OCI-LY7 (cell line): Measurements from ENCODE around the gene ZNF341. TPM values are rescaled to one million over a fixed set of nuclear protein-coding genes. Genes with fewer than 3 reads are reported as not detected.

Source experiments
- BruUV-seq: library from RNA; stranded (reverse); fragments of 400-500 nt; replicated peaks from 2 replicates; lab custom pipeline; 2021; lab: Mats Ljungman, UMichigan
- CTCF ChIA-PET: fragments of 300-600 bp; sonication (Branson Sonifier 250); formaldehyde crosslinking; loops from one replicate; lab custom pipeline; 2022; ENCODE audit warnings: antibody characterized with exemption; ENCODE audit not compliant: unreplicated experiment; lab: Charles Lee
- POLR2A ChIA-PET: fragments of 300-600 bp; sonication (Branson Sonifier 250); formaldehyde crosslinking; loops from one replicate; lab custom pipeline; 2022; ENCODE audit warnings: antibody characterized with exemption; lab: Charles Lee
- DNase-seq: peaks from one replicate; pipeline ENCODE4 v3.0.0-alpha.2; 2015; ENCODE audit warnings: low spot score
- H2AFZ ChIP-seq: fragments of 200-600 bp; sonication (generic), shearing (Covaris generic); 2 replicates; pipeline ENCODE4 v1.6.1; 2014; ENCODE audit warnings: mild to moderate bottlenecking, antibody characterized with exemption, low read length, moderate library complexity
- H3K27ac ChIP-seq: fragments of 200-600 bp; sonication (generic); 2 replicates; pipeline ENCODE4 v1.5.1; 2014; ENCODE audit warnings: mixed run types, low read depth, mild to moderate bottlenecking, moderate library complexity, low read length, inconsistent platforms; ENCODE audit not compliant: poor library complexity, severe bottlenecking
- H3K36me3 ChIP-seq: fragments of 200-600 bp; sonication (generic); 2 replicates; pipeline ENCODE4 v1.6.1; 2014; ENCODE audit warnings: mild to moderate bottlenecking, antibody characterized with exemption, low read length, moderate library complexity, mixed read lengths; ENCODE audit not compliant: insufficient read depth
- H3K4me1 ChIP-seq: fragments of 200-600 bp; sonication (generic); 2 replicates; pipeline ENCODE4 v1.5.1; 2014; ENCODE audit warnings: mild to moderate bottlenecking, low read length; ENCODE audit not compliant: insufficient read depth, poor library complexity, severe bottlenecking
- H3K4me2 ChIP-seq: fragments of 200-600 bp; sonication (generic); 2 replicates; pipeline ENCODE4 v1.6.1; 2014; ENCODE audit warnings: mild to moderate bottlenecking, low read length
- H3K4me3 ChIP-seq: fragments of 200-600 bp; sonication (generic); 2 replicates; pipeline ENCODE4 v1.5.1; 2014; ENCODE audit warnings: mild to moderate bottlenecking, low read depth, low read length; ENCODE audit not compliant: poor library complexity, severe bottlenecking
- H3K79me2 ChIP-seq: fragments of 200-600 bp; sonication (generic); 2 replicates; pipeline ENCODE4 v1.6.1; 2016; ENCODE audit warnings: low read depth, mild to moderate bottlenecking, low read length, moderate library complexity, mixed read lengths; ENCODE audit not compliant: insufficient read depth
- H3K9me2 ChIP-seq: fragments of 200-600 bp; sonication (generic); 2 replicates; pipeline ENCODE4 v1.6.1; 2016; ENCODE audit warnings: mild to moderate bottlenecking, low read length, mixed read lengths; ENCODE audit not compliant: insufficient read depth
- H3K9me3 ChIP-seq: fragments of 200-600 bp; sonication (generic); 2 replicates; pipeline ENCODE4 v1.6.1; 2014; ENCODE audit warnings: mild to moderate bottlenecking, mixed run types, low read length, mixed read lengths
- H4K20me1 ChIP-seq: fragments of 200-600 bp; sonication (generic); 2 replicates; pipeline ENCODE4 v1.6.1; 2014; ENCODE audit warnings: mild to moderate bottlenecking, antibody characterized with exemption, low read length, moderate library complexity, mixed read lengths; ENCODE audit not compliant: insufficient read depth
- CTCF ChIP-seq: fragments of 200-600 bp; sonication (generic); conservative IDR thresholded peaks from 2 replicates; pipeline ENCODE4 v1.5.1; 2014; ENCODE audit warnings: mild to moderate bottlenecking, antibody characterized with exemption, low read length, moderate library complexity, mixed read lengths
- EZH2phosphoT487 ChIP-seq: fragments of 200-600 bp; sonication (generic); IDR thresholded peaks from 2 replicates; pipeline ENCODE4 v1.6.1; 2018; ENCODE audit warnings: low read depth, borderline replicate concordance, mild to moderate bottlenecking, mixed run types, antibody characterized with exemption, low read length, moderate library complexity, mixed read lengths
- intact Hi-C: fragments of 100-400 bp; cut with micrococcal nuclease; formaldehyde crosslinking; loops from one replicate; pipeline ENCODE4 v1.10.0; 2022; ENCODE audit not compliant: unreplicated experiment
- total RNA-seq, 2 experiments: library from RNA; depleted of rRNA in 1 of 2; stranded (reverse); fragments of >200 nt in 1 of 2; shearing (Covaris generic) in 1 of 2; gene quantifications; 2 replicates each; pipeline ENCODE4 v1.2.3, GENCODE V29; 2014 to 2022

Gene ZNF341
- total RNA-seq, 2 experiments from 2014 or later: 3.2 to 7.7 TPM

- no peaks in the 10 kb centered on the region for H3K9me2 ChIP-seq
- DNase-seq: no peak
- intact Hi-C loops: no loop called here
- no peak overlapping the region for H3K27ac ChIP-seq
- no peaks in the 10 kb centered on the region for H3K79me2 ChIP-seq
- no TSS peak for BruUV-seq
- ChIA-PET CTCF (no interaction called here), POLR2A (interaction anchor here (0.5 to 1.4 kb wide), 2 partner anchors 9 to 43 kb away, joined by 3 to 6 read pairs; no protein-coding TSS in a partner anchor)
- no peaks in the 10 kb centered on the region for H4K20me1 ChIP-seq
- no peaks in the 10 kb centered on the region for H3K9me3 ChIP-seq
- no peak overlapping the region for H3K4me2 ChIP-seq
- peaks cover 17% of the 10 kb centered on the region for H3K4me1 ChIP-seq
- no peak overlapping the region for H2AFZ ChIP-seq
- H3K4me3 ChIP-seq: no peak overlapping the region
- TF ChIP-seq CTCF (no peak), EZH2phosphoT487 (no peak)
- no peaks in the 10 kb centered on the region for H3K36me3 ChIP-seq
Observed at GRCh38 chr20:33788351-33789049, 56.7 kb downstream of the ZNF341 start.

GRCh38 chr20:33789109-33789857 is 57.5 kb downstream of the ZNF341 start:
- TF ChIP-seq CTCF (no peak), EZH2phosphoT487 (no peak)
- DNase-seq: no peak
- Histone ChIP-seq H3K4me3 (no peak overlapping the region), H3K27ac (no peak overlapping the region), H3K36me3 (no peaks in the 10 kb centered on the region), H3K79me2 (no peaks in the 10 kb centered on the region), H3K4me2 (no peak overlapping the region), H3K9me3 (no peaks in the 10 kb centered on the region), H4K20me1 (no peaks in the 10 kb centered on the region), H2AFZ (no peak overlapping the region), H3K9me2 (no peaks in the 10 kb centered on the region), H3K4me1 (peaks cover 15% of the 10 kb centered on the region)
- no TSS peak for BruUV-seq
- ChIA-PET CTCF (no interaction called here), POLR2A (no interaction called here)
- intact Hi-C loops: no loop called here

- ChIA-PET POLR2A (no interaction called here), CTCF (no interaction called here)
- Histone ChIP-seq H3K4me2 (no peak overlapping the region), H3K27ac (no peak overlapping the region), H3K4me1 (peaks cover 15% of the 10 kb centered on the region), H3K9me3 (no peaks in the 10 kb centered on the region), H2AFZ (no peak overlapping the region), H3K79me2 (no peaks in the 10 kb centered on the region), H3K4me3 (no peak overlapping the region), H3K9me2 (no peaks in the 10 kb centered on the region), H4K20me1 (no peaks in the 10 kb centered on the region), H3K36me3 (no peaks in the 10 kb centered on the region)
- intact Hi-C loops: loop anchor here (5.0 kb wide), 2 partner anchors 292 to 337 kb away; no protein-coding TSS in a partner anchor
- no TSS peak for BruUV-seq
- DNase-seq: no peak
- no peak for TF ChIP-seq EZH2phosphoT487
- TF ChIP-seq CTCF: no peak
Observed at GRCh38 chr20:33789858-33790182, 58.0 kb downstream of the ZNF341 start.
